Endodermal cell (in vitro differentiated cells): ENCODE data around the gene ADSS1. TPM values are rescaled to one million over a fixed set of nuclear protein-coding genes. Genes with fewer than 3 reads are reported as not detected.

ENCODE experiments used
- DNase-seq: peaks from one replicate; pipeline ENCODE4 v3.0.0-alpha.2; 2017
- H3K27ac ChIP-seq: 2 replicates; pipeline ENCODE4 v1.5.1; 2013; ENCODE audit warnings: mild to moderate bottlenecking, low read depth, low read length, moderate library complexity
- H3K27me3 ChIP-seq: 2 replicates; pipeline ENCODE4 v1.6.1; 2013; ENCODE audit warnings: mild to moderate bottlenecking, low read length, moderate library complexity; ENCODE audit not compliant: insufficient read depth, control insufficient read depth, poor library complexity, severe bottlenecking
- H3K36me3 ChIP-seq: 2 replicates; pipeline ENCODE4 v1.7.0; 2013; ENCODE audit warnings: mild to moderate bottlenecking, low read length, moderate library complexity; ENCODE audit not compliant: control insufficient read depth, insufficient read depth
- H3K4me1 ChIP-seq: one replicate; pipeline ENCODE4 v1.7.0; 2013; ENCODE audit warnings: low read length; ENCODE audit not compliant: control insufficient read depth, insufficient read depth
- H3K4me3 ChIP-seq: 2 replicates; pipeline ENCODE4 v1.5.1; 2013; ENCODE audit warnings: mild to moderate bottlenecking, low read length, moderate library complexity
- H3K9ac ChIP-seq: 2 replicates; pipeline ENCODE4 v1.6.1; 2013; ENCODE audit warnings: mild to moderate bottlenecking, low read length, moderate library complexity; ENCODE audit not compliant: poor library complexity, severe bottlenecking; ENCODE audit errors: extremely low read depth
- H3K9me3 ChIP-seq: 2 replicates; pipeline ENCODE4 v1.6.1; 2013; ENCODE audit warnings: mild to moderate bottlenecking, low read length, moderate library complexity; ENCODE audit not compliant: control insufficient read depth
- H3K27ac Mint-ChIP-seq: 2 replicates; pipeline ENCODE4 v1.8.0; 2020; ENCODE audit warnings: mixed read lengths
- H3K27me3 Mint-ChIP-seq: 2 replicates; pipeline ENCODE4 v1.8.0; 2021; ENCODE audit warnings: mild to moderate bottlenecking, mixed read lengths; ENCODE audit not compliant: insufficient read depth
- H3K36me3 Mint-ChIP-seq: 2 replicates; pipeline ENCODE4 v1.8.0; 2020; ENCODE audit warnings: low read depth, mixed read lengths
- H3K4me1 Mint-ChIP-seq: 2 replicates; pipeline ENCODE4 v1.8.0; 2020; ENCODE audit warnings: mixed read lengths
- H3K4me3 Mint-ChIP-seq: 2 replicates; pipeline ENCODE4 v1.8.0; 2020; ENCODE audit warnings: mild to moderate bottlenecking, moderate library complexity, mixed read lengths
- H3K9me3 Mint-ChIP-seq: 2 replicates; pipeline ENCODE4 v1.8.0; 2020; ENCODE audit warnings: mild to moderate bottlenecking, mixed read lengths
- CTCF ChIP-seq: fragments of 200-600 bp; sonication (generic); conservative IDR thresholded peaks from 2 replicates; pipeline ENCODE4 v1.5.0; 2021; ENCODE audit warnings: antibody characterized with exemption, mild to moderate bottlenecking
- WGBS, 2 experiments: methylation state at CpG; one replicate each; pipeline versions ENCODE4 v1.1.5 to v1.1.7; 2013; ENCODE audit warnings: missing lambda C conversion rate in 2 of 2, mixed read lengths in 1 of 2; ENCODE audit not compliant: insufficient coverage in 1 of 2, insufficient read length in 1 of 2; 5-methylcytosine and 5-hydroxymethylcytosine counted together
- total RNA-seq, 2 donors: library from RNA; stranded (reverse); fragmentation: NEBNext Ultra II Directional in 1 of 2; extraction: Animal tissue kit (Norgen Biotek cat#: 25700) in 1 of 2; gene quantifications; 2 replicates in 1 of 2; 3 replicates in 1 of 2; pipeline ENCODE4 v1.2.1, GENCODE V29; 2021

Gene ADSS1
- total RNA-seq, 2 donors from 2014 or later = 15.8 to 31.0 TPM

DNA sequence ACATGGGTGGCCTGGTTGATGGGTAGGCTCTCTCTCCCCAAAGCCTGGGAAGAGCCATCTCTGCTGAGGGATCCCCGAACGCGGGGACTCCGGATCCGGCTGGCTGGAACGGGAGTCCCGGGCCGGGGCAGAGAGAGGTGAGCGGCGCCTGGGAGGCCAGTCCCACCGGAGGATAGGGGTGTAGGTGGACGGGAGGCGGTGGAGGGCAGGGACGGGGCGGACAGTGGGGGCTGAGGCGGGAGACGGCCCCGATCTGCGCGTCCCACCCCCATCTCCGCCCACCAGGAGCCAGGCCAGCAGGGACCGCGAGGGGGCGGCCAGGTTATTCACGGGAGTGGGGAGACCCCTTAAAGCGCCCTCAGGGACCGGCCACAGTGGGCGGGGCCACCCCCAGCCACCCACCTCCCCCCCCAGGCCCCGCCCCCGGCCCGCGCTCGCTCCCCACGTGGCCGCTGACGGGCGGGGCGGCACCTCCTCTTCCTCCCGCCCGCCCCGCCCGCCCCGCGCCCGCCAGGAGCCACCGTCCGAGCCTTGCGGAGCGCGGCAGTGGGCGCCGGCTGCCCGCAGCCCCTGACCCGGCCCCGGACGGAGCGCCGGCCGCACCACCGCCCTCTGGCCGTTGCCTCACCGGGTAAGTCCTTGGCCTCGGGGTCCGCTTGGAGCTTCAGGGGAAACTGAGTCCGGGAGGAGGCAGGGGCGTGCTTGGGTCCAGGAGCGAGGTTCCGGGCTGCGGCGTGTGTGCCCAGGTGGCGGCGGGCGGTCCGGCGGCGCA, 34.7 kb upstream of the ADSS1 start, which contains the start of gene INF2:
TSS of gene INF2 (plus strand) at position 510 of the 772 bp plus-strand sequence. CDS start 11,748 bp downstream, outside the sequence.
- Histone ChIP-seq H3K27me3 (no peaks in the 10 kb centered on the region), H3K27ac (no peak within 1 kb of the TSS), H3K9me3 (no peaks in the 10 kb centered on the region), H3K9ac (peak within 1 kb of the TSS; percentile 59), H3K36me3 (peaks cover 5% of the 10 kb centered on the region), H3K4me3 (peak within 1 kb of the TSS; percentile 90), H3K4me1 (peaks cover 21% of the 10 kb centered on the region)
- no peak within 1 kb of the TSS for H3K27ac Mint-ChIP-seq
- H3K4me1 Mint-ChIP-seq = peaks cover 16% of the 10 kb centered on the region
- H3K36me3 Mint-ChIP-seq = no peaks in the 10 kb centered on the region
- peaks cover 7% of the 10 kb centered on the region for H3K9me3 Mint-ChIP-seq
- peak within 1 kb of the TSS; percentile 62 for H3K4me3 Mint-ChIP-seq
- peak; percentile 88 for DNase-seq
- peak; percentile 22 for TF ChIP-seq CTCF
- WGBS, 2 experiments = 6 to 10% methylated on average over 11 to 63 of the region's 76 CpGs
- H3K27me3 Mint-ChIP-seq = no peaks in the 10 kb centered on the region

GRCh38 chr14:104689881-104690711, 33.9 kb upstream of the ADSS1 start:
- DNase-seq = no peak
- H3K36me3 ChIP-seq = peaks cover 5% of the 10 kb centered on the region
- Mint-ChIP-seq H3K36me3 (no peaks in the 10 kb centered on the region), H3K27me3 (no peaks in the 10 kb centered on the region), H3K4me1 (peaks cover 18% of the 10 kb centered on the region), H3K9me3 (peaks cover 2% of the 10 kb centered on the region), H3K4me3 (peak overlapping the region; percentile 62), H3K27ac (no peak overlapping the region)
- peak overlapping the region; percentile 90 for H3K4me3 ChIP-seq
- no peaks in the 10 kb centered on the region for H3K27me3 ChIP-seq
- H3K27ac ChIP-seq = no peak overlapping the region
- H3K4me1 ChIP-seq = peaks cover 23% of the 10 kb centered on the region
- no peak for TF ChIP-seq CTCF
- whole genome bisulfite sequencing, 2 experiments = 12 to 23% methylated on average over 20 to 50 of the region's 50 CpGs
- no peaks in the 10 kb centered on the region for H3K9me3 ChIP-seq
- H3K9ac ChIP-seq = peak overlapping the region; percentile 59

- Histone ChIP-seq H3K4me1 (peaks cover 23% of the 10 kb centered on the region), H3K9ac (no peak overlapping the region), H3K27me3 (no peaks in the 10 kb centered on the region), H3K36me3 (peaks cover 7% of the 10 kb centered on the region), H3K27ac (no peak overlapping the region), H3K4me3 (peak overlapping the region; percentile 90), H3K9me3 (no peaks in the 10 kb centered on the region)
- no peaks in the 10 kb centered on the region for H3K9me3 Mint-ChIP-seq
- peaks cover 6% of the 10 kb centered on the region for H3K36me3 Mint-ChIP-seq
- H3K4me3 Mint-ChIP-seq = peak overlapping the region; percentile 62
- H3K4me1 Mint-ChIP-seq = peaks cover 16% of the 10 kb centered on the region
- 89 to 90% methylated on average over 13 to 16 of the region's 16 CpGs for WGBS, 2 experiments
- H3K27me3 Mint-ChIP-seq = no peaks in the 10 kb centered on the region
- no peak for TF ChIP-seq CTCF
- DNase-seq = no peak
- H3K27ac Mint-ChIP-seq = no peak overlapping the region
Measured at GRCh38 chr14:104690861-104691455, 33.1 kb upstream of the ADSS1 start.
